Cardiac muscle cell (in vitro differentiated cells and primary cell): ENCODE data around the gene CHAC2. TPM values are rescaled to one million over a fixed set of nuclear protein-coding genes. Genes with fewer than 3 reads are reported as not detected.
"Not testable (repeated sequence)": the region's sequence is repeated elsewhere in the genome, so short reads cannot be mapped to it uniquely, and the experiment has no call there.

Experiments
- DNase-seq, 2 donors: peaks; one replicate each; pipeline versions ENCODE4 v3.0.0 to v3.0.0-alpha.2; 2010 to 2017; ENCODE audit warnings: low read depth in 1 of 2, low spot score in 1 of 2
- H3K27ac ChIP-seq: fragments of 200-600 bp; sonication (generic); 2 replicates; pipeline ENCODE4 v1.5.1; 2016
- H3K27me3 ChIP-seq: fragments of 200-600 bp; sonication (generic); 2 replicates; pipeline ENCODE4 v1.6.0; 2016; ENCODE audit warnings: control low read depth
- H3K36me3 ChIP-seq: fragments of 200-600 bp; sonication (generic); 2 replicates; pipeline ENCODE4 v1.5.1; 2016; ENCODE audit warnings: control low read depth
- H3K4me1 ChIP-seq: fragments of 200-600 bp; sonication (generic); 2 replicates; pipeline ENCODE4 v1.8.1; 2017; ENCODE audit warnings: low read depth, mild to moderate bottlenecking, mixed run types
- H3K4me3 ChIP-seq: fragments of 200-600 bp; sonication (generic); 2 replicates; pipeline ENCODE4 v1.5.1; 2016; ENCODE audit warnings: mild to moderate bottlenecking
- H3K9me3 ChIP-seq: fragments of 200-600 bp; sonication (generic); 2 replicates; pipeline ENCODE4 v1.5.1; 2017; ENCODE audit warnings: low read depth, mild to moderate bottlenecking, control low read depth
- polyA plus RNA-seq: library from polyadenylated mRNA; unstranded; fragments of >200 nt; fragmentation: Nextera tagmentation; extraction: Ambion mirVana; gene quantifications from 2 replicates; pipeline ENCODE4 v1.2.1, GENCODE V29; 2016
- total RNA-seq: library from RNA; depleted of rRNA; stranded (reverse); fragments of >200 nt; gene quantifications from 2 replicates; pipeline ENCODE4 v1.2.3, GENCODE V29; 2016
- TF ChIP-seq, protein P1 (sequence below): IDR thresholded peaks from 2 replicates; pipeline ENCODE4 v1.5.1; 2012; ENCODE audit warnings: low read depth, mild to moderate bottlenecking, low read length

The CHAC2 gene
- total and polyA plus RNA-seq, 2 experiments from 2014 or later: 2.8 to 3.7 TPM

DNA sequence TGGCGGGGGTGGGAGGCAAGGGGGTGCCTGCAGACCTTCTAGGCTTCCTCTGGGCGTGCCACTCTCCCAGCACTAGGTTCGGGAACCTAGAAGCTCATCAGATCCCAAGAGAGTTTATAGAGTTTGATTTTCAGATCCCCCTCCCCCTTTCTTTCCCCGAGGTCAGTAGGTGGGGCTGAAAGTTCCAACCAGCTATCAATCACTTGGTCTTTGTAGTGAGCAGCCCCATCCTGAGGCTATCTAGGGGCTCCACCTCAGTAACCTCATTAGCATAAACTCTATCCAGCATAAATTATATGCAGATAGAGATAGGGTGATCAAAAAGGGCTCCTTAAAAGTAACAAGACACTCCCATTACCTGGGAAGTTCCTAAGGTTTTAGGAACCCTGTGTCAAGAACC lies 52.0 kb downstream of the CHAC2 start:
- H3K27ac ChIP-seq: no peak overlapping the region
- TF ChIP-seq, protein P1, sequence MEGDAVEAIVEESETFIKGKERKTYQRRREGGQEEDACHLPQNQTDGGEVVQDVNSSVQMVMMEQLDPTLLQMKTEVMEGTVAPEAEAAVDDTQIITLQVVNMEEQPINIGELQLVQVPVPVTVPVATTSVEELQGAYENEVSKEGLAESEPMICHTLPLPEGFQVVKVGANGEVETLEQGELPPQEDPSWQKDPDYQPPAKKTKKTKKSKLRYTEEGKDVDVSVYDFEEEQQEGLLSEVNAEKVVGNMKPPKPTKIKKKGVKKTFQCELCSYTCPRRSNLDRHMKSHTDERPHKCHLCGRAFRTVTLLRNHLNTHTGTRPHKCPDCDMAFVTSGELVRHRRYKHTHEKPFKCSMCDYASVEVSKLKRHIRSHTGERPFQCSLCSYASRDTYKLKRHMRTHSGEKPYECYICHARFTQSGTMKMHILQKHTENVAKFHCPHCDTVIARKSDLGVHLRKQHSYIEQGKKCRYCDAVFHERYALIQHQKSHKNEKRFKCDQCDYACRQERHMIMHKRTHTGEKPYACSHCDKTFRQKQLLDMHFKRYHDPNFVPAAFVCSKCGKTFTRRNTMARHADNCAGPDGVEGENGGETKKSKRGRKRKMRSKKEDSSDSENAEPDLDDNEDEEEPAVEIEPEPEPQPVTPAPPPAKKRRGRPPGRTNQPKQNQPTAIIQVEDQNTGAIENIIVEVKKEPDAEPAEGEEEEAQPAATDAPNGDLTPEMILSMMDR: no peak
- H3K27me3 ChIP-seq: no peaks in the 10 kb centered on the region
- no peak for DNase-seq
- H3K4me1 ChIP-seq: no peaks in the 10 kb centered on the region
- H3K9me3 ChIP-seq: no peaks in the 10 kb centered on the region
- peaks cover 17% of the 10 kb centered on the region for H3K36me3 ChIP-seq
- no peak overlapping the region for H3K4me3 ChIP-seq

DNA sequence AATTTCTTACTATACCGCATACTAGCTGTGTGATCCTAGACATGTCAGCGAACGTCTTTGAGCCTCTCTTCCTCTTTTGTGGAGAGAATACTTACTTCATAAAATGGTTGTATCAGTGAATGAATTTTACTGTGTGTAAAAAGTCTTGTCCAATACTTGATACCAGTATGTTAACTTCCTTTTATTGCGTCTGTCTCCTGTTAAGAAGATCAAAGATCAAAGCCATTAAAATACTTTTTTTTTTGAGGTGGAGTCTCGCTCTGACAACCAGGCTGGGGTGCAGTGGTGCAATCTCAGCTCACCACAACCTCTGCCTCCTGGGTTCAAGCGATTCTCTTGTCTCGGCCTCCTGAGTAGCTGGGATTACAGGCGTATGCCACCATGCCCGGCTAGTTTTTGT lies 52.4 kb downstream of the CHAC2 start:
- no peaks in the 10 kb centered on the region for H3K27me3 ChIP-seq
- no peak for DNase-seq
- H3K27ac ChIP-seq: no peak overlapping the region
- no peaks in the 10 kb centered on the region for H3K4me1 ChIP-seq
- no peak overlapping the region for H3K4me3 ChIP-seq
- peaks cover 17% of the 10 kb centered on the region for H3K36me3 ChIP-seq
- no peaks in the 10 kb centered on the region for H3K9me3 ChIP-seq
- TF ChIP-seq, protein P1: no peak

DNA sequence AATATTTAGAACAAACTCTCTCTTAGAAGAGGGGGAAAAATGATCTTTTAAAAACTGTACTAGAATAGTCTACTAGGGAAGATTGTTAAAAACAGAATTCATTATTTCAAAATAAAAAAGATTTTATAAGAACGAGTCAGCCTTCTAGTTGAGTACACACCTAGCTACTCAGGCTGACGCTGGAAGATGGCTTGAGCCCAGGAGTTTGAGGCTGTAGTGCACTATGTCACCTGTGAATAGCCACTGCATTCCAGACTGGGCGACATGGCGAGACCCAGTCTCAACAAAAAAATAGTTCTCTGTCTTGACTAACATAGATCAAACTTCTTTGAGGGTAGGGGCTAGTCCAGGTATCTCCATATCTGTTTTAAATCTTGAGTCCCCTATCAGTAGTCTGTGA lies 53.1 kb downstream of the CHAC2 start:
- Histone ChIP-seq H3K27me3 (no peaks in the 10 kb centered on the region), H3K9me3 (no peaks in the 10 kb centered on the region), H3K4me3 (no peak overlapping the region), H3K36me3 (peaks cover 13% of the 10 kb centered on the region), H3K27ac (no peak overlapping the region), H3K4me1 (no peaks in the 10 kb centered on the region)
- DNase-seq: no peak
- TF ChIP-seq, protein P1: no peak

DNA sequence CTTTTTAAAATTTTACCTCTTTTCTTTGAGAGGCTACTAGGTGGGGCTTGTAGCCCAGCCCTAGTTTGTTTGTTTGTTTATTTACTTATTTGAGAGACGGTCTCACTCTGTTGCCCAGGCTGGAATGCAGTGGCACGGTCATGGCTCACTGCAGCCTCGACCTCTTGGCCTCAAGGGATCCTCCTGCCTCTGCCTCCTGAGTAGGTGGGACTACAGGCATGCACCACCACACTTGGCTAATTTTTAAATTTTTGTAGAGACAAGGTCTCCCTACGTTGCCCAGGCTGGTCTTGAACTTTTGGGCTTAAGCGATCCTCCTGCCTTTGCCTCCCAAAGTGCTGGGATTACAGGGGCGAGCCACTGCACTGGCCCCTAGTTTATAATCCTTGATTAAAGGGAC lies 54.2 kb downstream of the CHAC2 start:
- no peak overlapping the region for H3K4me3 ChIP-seq
- no peaks in the 10 kb centered on the region for H3K4me1 ChIP-seq
- H3K36me3 ChIP-seq: peaks cover 4% of the 10 kb centered on the region
- TF ChIP-seq, protein P1: no peak
- H3K27me3 ChIP-seq: no peaks in the 10 kb centered on the region
- H3K27ac ChIP-seq: no peak overlapping the region
- no peak for DNase-seq
- no peaks in the 10 kb centered on the region for H3K9me3 ChIP-seq

DNA sequence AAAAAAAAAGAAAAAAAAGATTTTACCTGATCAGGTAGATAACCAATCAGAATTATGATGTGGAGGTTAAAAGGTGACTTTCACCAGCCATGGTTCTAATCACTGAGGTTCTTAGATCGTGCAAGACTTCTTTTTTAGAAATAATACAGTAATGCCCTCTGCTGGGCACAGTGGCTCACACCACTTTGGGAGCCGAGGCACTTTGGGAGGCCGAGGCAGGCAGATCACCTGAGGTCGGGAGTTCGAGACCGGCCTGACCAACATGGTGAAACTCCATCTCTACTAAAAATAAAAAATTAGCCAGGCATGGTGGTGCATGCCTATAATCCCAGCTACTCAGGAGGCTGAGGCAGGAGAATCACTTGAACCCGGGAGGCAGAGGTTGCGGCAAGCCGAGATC lies 56.0 kb downstream of the CHAC2 start:
- peak in 1 of 2 donors; percentile 6 for DNase-seq
- H3K4me3 ChIP-seq, H3K4me1 ChIP-seq, H3K27ac ChIP-seq, H3K27me3 ChIP-seq, H3K36me3 ChIP-seq, H3K9me3 ChIP-seq: not testable (repeated sequence)
- TF ChIP-seq, protein P1: peak; percentile 12

Other genes starting within 250 kb of the CHAC2 start
- 30.1 and 36.5 TPM in 2 replicates for gene ASB3, start 19.1 kb downstream of the CHAC2 start, total RNA-seq
- 34.4 and 48.1 TPM in 2 replicates for gene ASB3, start 19.1 kb downstream of the CHAC2 start, polyA plus RNA-seq
- gene ERLEC1, start 19.2 kb downstream of the CHAC2 start, total RNA-seq: 50.8 and 106 TPM in 2 replicates
- gene ERLEC1, start 19.2 kb downstream of the CHAC2 start, polyA plus RNA-seq: 46.1 and 50.1 TPM in 2 replicates
- gene GPR75, start 92.2 kb downstream of the CHAC2 start, total RNA-seq: 0.99 and 1.2 TPM in 2 replicates
- gene GPR75, start 92.2 kb downstream of the CHAC2 start, polyA plus RNA-seq: 0.15 TPM in 1 of 2 replicates, not detected in the other
- 22.6 and 27.6 TPM in 2 replicates for gene PSME4, start 203.2 kb downstream of the CHAC2 start, total RNA-seq
- gene PSME4, start 203.2 kb downstream of the CHAC2 start, polyA plus RNA-seq: 8.7 and 14.2 TPM in 2 replicates